Endothelial cell of umbilical vein (primary cell): ENCODE data around the gene PCNX4. TPM values are rescaled to one million over a fixed set of nuclear protein-coding genes. Genes with fewer than 3 reads are reported as not detected.

Source experiments
- BruUV-seq: library from RNA; stranded (reverse); fragments of 400-500 nt; replicated peaks from 2 replicates; lab custom pipeline; 2021; lab: Mats Ljungman, UMichigan
- CTCF ChIA-PET: fragments of 300-600, 350-600 bp; sonication (Branson Sonifier 250); formaldehyde crosslinking; loops from one replicate; lab custom pipeline; 2021; ENCODE audit warnings: antibody characterized with exemption, inconsistent platforms; lab: Charles Lee
- POLR2A ChIA-PET: fragments of 300-600, 350-600 bp; sonication (Branson Sonifier 250); formaldehyde crosslinking; loops from one replicate; lab custom pipeline; 2021; ENCODE audit warnings: antibody characterized with exemption, inconsistent platforms; lab: Charles Lee
- DNase-seq: peaks from one replicate; pipeline ENCODE4 v3.0.0-alpha.2; 2011; ENCODE audit warnings: low read depth, low spot score
- FAIRE-seq: peaks from 2 replicates; lab custom pipeline; 2011; peaks lifted over from hg19 to GRCh38; lab: Jason Lieb, UNC
- H2AFZ ChIP-seq: 2 replicates; pipeline ENCODE4 v1.6.0; 2012; ENCODE audit warnings: low read depth, low read length, control low read depth, inconsistent platforms
- H3K27ac ChIP-seq: 2 replicates; pipeline ENCODE4 v1.5.1; 2011; ENCODE audit warnings: low read depth, mild to moderate bottlenecking, control low read depth, low read length, moderate library complexity; ENCODE audit not compliant: insufficient read depth
- H3K27me3 ChIP-seq, 2 experiments: 2 replicates each; pipeline versions ENCODE4 v1.6.0 to v1.6.1; 2011; ENCODE audit warnings: low read length in 2 of 2, mixed read lengths in 1 of 2; ENCODE audit not compliant: control insufficient read depth in 2 of 2, insufficient read depth in 2 of 2
- H3K36me3 ChIP-seq, 2 experiments: 2 replicates in 1 of 2; 3 replicates in 1 of 2; pipeline ENCODE4 v1.5.1; 2011; ENCODE audit warnings: low read length in 2 of 2, mild to moderate bottlenecking in 1 of 2, moderate library complexity in 1 of 2; ENCODE audit not compliant: control insufficient read depth in 2 of 2, insufficient read depth in 2 of 2; ENCODE audit errors: extremely low read depth in 1 of 2
- H3K4me1 ChIP-seq: 3 replicates; pipeline ENCODE4 v1.5.1; 2011; ENCODE audit warnings: mild to moderate bottlenecking, low read length; ENCODE audit not compliant: control insufficient read depth, insufficient read depth; ENCODE audit errors: extremely low read depth
- H3K4me2 ChIP-seq: 2 replicates; pipeline ENCODE4 v1.6.1; 2011; ENCODE audit warnings: low read length, control low read depth, mixed read lengths; ENCODE audit not compliant: insufficient read depth
- H3K4me3 ChIP-seq, 3 experiments: fragments of 200-600 bp in 1 of 3; sonication (generic), shearing (Covaris generic) in 1 of 3; replicated peaks in 1 of 3; 2 replicates each; pipeline ENCODE4 v1.5.1; 2011 to 2016; ENCODE audit warnings: control low read depth in 3 of 3, low read length in 3 of 3, mild to moderate bottlenecking in 2 of 3, inconsistent platforms in 1 of 3, low read depth in 1 of 3, moderate library complexity in 1 of 3; ENCODE audit not compliant: insufficient read depth in 1 of 3
- H3K79me2 ChIP-seq: 2 replicates; pipeline ENCODE4 v1.6.0; 2012; ENCODE audit warnings: low read length, inconsistent platforms; ENCODE audit not compliant: control insufficient read depth, insufficient read depth
- H3K9ac ChIP-seq: replicated peaks from 2 replicates; pipeline ENCODE3; 2011; ENCODE audit warnings: low read length, control low read depth; ENCODE audit not compliant: insufficient read depth; ENCODE audit errors: extremely low read depth
- H3K9me1 ChIP-seq: replicated peaks from 3 replicates; pipeline ENCODE4 v1.6.0; 2011; ENCODE audit warnings: mild to moderate bottlenecking, low read length; ENCODE audit not compliant: control insufficient read depth, insufficient read depth; ENCODE audit errors: extremely low read depth
- H3K9me3 ChIP-seq: replicated peaks from 2 replicates; pipeline ENCODE4 v1.5.1; 2012; ENCODE audit warnings: low read length, inconsistent platforms; ENCODE audit not compliant: control insufficient read depth, insufficient read depth
- H4K20me1 ChIP-seq: replicated peaks from 2 replicates; pipeline ENCODE3; 2011; ENCODE audit warnings: mild to moderate bottlenecking, low read length; ENCODE audit not compliant: control insufficient read depth, insufficient read depth; ENCODE audit errors: extremely low read depth
- CTCF ChIP-seq, 2 donors: IDR thresholded peaks; 1 replicate in 1 of 2; 2 replicates in 1 of 2; pipeline ENCODE4 v1.5.1; 2011; ENCODE audit warnings: low read length in 2 of 2, mild to moderate bottlenecking in 2 of 2, moderate library complexity in 2 of 2, control low read depth in 1 of 2, inconsistent platforms in 1 of 2, low read depth in 1 of 2; ENCODE audit not compliant: insufficient read depth in 1 of 2; ENCODE audit errors: extremely low read depth in 1 of 2
- EZH2 ChIP-seq: IDR thresholded peaks from 2 replicates; pipeline ENCODE4 v1.6.1; 2012; ENCODE audit warnings: borderline replicate concordance, low read depth, mild to moderate bottlenecking, moderate library complexity, low read length, inconsistent platforms; ENCODE audit not compliant: severe bottlenecking
- FOS ChIP-seq: IDR thresholded peaks from 2 replicates; pipeline ENCODE4 v1.6.1; 2011; ENCODE audit warnings: mild to moderate bottlenecking, low read length, moderate library complexity, borderline replicate concordance; ENCODE audit not compliant: insufficient read depth
- GATA2 ChIP-seq: IDR thresholded peaks from 2 replicates; pipeline ENCODE4 v1.7.0; 2011; ENCODE audit warnings: low read depth, mild to moderate bottlenecking, moderate library complexity, mixed read lengths, low read length; ENCODE audit not compliant: insufficient read length, insufficient read depth
- JUN ChIP-seq: IDR thresholded peaks from 2 replicates; pipeline ENCODE4 v1.6.1; 2011; ENCODE audit warnings: borderline replicate concordance, low read depth; ENCODE audit not compliant: insufficient read length, insufficient read depth
- MYC ChIP-seq: IDR thresholded peaks from one replicate; pipeline ENCODE4 v1.6.1; 2011; ENCODE audit warnings: mild to moderate bottlenecking, low read depth, low read length
- POLR2A ChIP-seq: IDR thresholded peaks from 2 replicates; pipeline ENCODE4 v1.6.1; 2012; ENCODE audit warnings: low read depth, mild to moderate bottlenecking, control low read depth, low read length
- POLR2AphosphoS5 ChIP-seq: IDR thresholded peaks from 2 replicates; pipeline ENCODE4 v1.6.1; 2012; ENCODE audit warnings: low read depth, mild to moderate bottlenecking, control low read depth, low read length, moderate library complexity; ENCODE audit not compliant: insufficient read depth
- dilution Hi-C: fragments of 300-500 bp; cut with MboI; formaldehyde crosslinking; loops from one replicate; pipeline ENCODE4 v1.15.0; 2019; ENCODE audit warnings: low sequenced_read_pairs; ENCODE audit not compliant: extremely low pct_ligation_motif_present
- intact Hi-C: fragments of 100-400 bp; cut with micrococcal nuclease; formaldehyde crosslinking; loops from one replicate; pipeline ENCODE4 v1.10.0; 2022
- polyA plus RNA-seq, 4 experiments: library from polyadenylated mRNA; depleted of rRNA in 3 of 4; stranded (reverse) in 3 of 4; unstranded in 1 of 4; fragments of >200 nt; gene quantifications; 2 replicates each; pipeline versions ENCODE4 v1.2.1 to v1.2.3, GENCODE V29; 2011 to 2012; ENCODE audit warnings: missing spikeins in 1 of 4
- total RNA-seq: library from RNA; stranded (reverse); gene quantifications from 2 replicates; pipeline ENCODE4 v1.2.3, GENCODE V29; 2021
- TF ChIP-seq, protein P1 (sequence below): IDR thresholded peaks from 2 replicates; pipeline ENCODE4 v1.6.1; 2011; ENCODE audit not compliant: insufficient read depth, insufficient read length

The PCNX4 gene
- total and polyA plus RNA-seq, 2 donors (not counting 3 experiments of a cell fraction or from before 2014, with no cell fraction given): 35.5 to 51.6 TPM

DNA sequence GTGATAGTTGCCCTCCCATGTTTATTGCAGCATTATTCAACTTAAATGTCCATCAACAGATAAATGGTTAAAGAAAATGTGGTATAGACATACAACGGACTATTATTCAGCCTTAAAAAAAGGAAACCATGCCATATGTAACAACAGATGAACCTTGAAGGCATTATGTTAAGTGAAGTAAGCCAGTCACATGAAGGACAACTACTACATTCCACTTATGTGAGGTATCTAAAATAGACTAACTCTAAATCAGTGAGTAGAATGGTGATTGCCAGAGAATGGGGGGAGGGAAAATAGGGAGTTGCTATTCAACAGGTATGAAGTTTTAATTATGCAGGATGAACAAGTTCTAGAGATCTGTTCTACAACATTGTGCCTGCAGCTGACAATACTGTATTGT, 10.1 kb downstream of the PCNX4 start:
- DNase-seq (no peak), FAIRE-seq (no peak)
- Histone ChIP-seq H3K27me3 (no peaks in the 10 kb centered on the region), H3K79me2 (peaks cover 86% of the 10 kb centered on the region), H3K9me1 (no peaks in the 10 kb centered on the region), H3K4me2 (no peak overlapping the region), H4K20me1 (peaks cover 2% of the 10 kb centered on the region), H3K9ac (no peak overlapping the region), H2AFZ (no peak overlapping the region), H3K27ac (no peak overlapping the region), H3K9me3 (no peaks in the 10 kb centered on the region), H3K36me3 (peaks cover 0 to 5% of the 10 kb centered on the region in 2 experiments), H3K4me3 (no peak overlapping the region), H3K4me1 (no peaks in the 10 kb centered on the region)
- intact Hi-C loops: no loop called here
- dilution Hi-C loops: no loop called here
- POLR2A ChIA-PET: interaction anchor here (0.9 kb wide), 1 partner anchor 10 kb away, joined by 4 read pairs; the partner anchor contains the start of gene PCNX4
- CTCF ChIA-PET: interaction anchor here (1.4 kb wide), 1 partner anchor 9 kb away, joined by 5 read pairs; no protein-coding TSS in a partner anchor
- BruUV-seq: no TSS peak
- TF ChIP-seq, protein P1, sequence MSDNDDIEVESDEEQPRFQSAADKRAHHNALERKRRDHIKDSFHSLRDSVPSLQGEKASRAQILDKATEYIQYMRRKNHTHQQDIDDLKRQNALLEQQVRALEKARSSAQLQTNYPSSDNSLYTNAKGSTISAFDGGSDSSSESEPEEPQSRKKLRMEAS: no peak
- TF ChIP-seq FOS: no peak
- no peak for TF ChIP-seq CTCF (IDR thresholded peaks at IDR 0.05; ENCODE audit: extremely low read depth in 1 of 2, insufficient read depth in 1 of 2, low read depth in 1 of 2, low read length in 2 of 2)
- TF ChIP-seq EZH2: no peak
- no peak for TF ChIP-seq GATA2
- TF ChIP-seq MYC: no peak
- TF ChIP-seq POLR2AphosphoS5: no peak
- TF ChIP-seq POLR2A: no peak
- TF ChIP-seq JUN: no peak
